Measurements from ENCODE around the gene AFAP1L2. TPM values are rescaled to one million over a fixed set of nuclear protein-coding genes. Genes with fewer than 3 reads are reported as not detected.

The AFAP1L2 gene
- total RNA-seq, 1 donor from 2014 or later, result 23.1 TPM

DNA sequence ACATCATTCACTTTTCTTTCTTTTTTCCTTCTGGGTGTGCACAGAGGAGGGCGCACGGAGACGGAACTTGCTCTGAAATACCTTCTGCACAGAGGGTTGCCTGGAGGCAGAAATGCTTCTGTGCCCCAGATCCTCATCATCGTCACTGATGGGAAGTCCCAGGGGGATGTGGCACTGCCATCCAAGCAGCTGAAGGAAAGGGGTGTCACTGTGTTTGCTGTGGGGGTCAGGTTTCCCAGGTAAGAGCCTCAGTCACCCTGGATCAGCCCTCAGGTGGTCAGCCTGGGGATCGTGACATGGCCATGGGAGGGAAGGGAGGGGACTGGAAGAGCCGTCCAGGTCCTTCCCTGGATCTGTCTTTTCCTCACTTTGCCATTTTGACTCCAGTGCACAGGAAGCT is 131.6 kb downstream of the AFAP1L2 start:
- no peak for DNase-seq (ENCODE audit: low spot score)

DNA sequence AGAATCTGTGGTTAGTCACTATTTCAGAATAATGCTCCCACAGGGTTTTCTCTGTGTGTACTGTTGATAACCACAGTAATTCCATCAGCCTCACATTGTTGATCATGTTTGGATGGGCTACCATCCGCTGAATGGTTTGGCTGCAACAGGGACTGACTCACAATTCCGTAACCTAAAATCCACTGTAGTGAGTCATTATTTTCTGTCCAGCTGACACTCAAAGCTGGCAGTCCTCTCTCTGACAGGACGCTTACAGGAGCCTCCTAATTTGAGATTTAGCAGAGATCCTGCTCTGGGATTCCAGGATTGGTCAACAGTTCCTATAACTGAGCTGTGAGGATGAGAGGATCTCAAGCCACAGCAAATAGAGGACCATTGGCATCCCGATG is 132.5 kb downstream of the AFAP1L2 start:
- peak; percentile 84 for DNase-seq (ENCODE audit: low spot score)

DNA sequence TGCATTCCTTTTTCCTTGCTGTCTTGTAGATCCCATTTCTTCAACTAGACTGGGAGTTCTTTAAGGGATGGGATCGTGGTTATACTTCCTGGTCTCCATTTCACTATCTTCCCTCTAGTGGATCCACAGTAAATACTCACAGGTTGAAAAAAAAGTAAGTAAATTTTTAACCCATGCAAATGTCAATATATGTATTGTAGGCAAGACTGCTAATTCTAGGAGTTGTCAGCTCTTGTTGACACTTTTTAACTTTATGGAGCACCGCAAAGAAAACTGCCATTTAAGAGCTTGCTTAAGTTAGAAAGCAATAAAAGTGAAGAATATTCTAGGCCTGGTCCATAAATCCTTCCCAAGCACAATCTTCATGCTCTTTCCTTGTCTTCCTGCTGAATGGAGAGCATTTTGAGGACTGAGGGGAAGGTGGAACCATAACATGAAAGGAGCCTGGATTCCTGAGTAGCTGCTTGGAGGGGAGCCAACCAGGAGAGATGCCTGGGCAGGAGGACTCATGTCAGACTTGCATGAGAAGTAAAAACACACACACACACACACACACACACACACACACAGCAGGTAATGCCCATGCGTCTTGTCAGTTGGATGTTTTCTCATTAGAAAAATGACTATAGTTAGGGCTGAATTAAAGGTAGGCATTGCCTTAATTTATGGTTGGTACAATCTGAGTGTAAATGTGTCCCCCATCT is 133.1 kb downstream of the AFAP1L2 start:
- peak; percentile 75 for DNase-seq (ENCODE audit: low spot score)

DNA sequence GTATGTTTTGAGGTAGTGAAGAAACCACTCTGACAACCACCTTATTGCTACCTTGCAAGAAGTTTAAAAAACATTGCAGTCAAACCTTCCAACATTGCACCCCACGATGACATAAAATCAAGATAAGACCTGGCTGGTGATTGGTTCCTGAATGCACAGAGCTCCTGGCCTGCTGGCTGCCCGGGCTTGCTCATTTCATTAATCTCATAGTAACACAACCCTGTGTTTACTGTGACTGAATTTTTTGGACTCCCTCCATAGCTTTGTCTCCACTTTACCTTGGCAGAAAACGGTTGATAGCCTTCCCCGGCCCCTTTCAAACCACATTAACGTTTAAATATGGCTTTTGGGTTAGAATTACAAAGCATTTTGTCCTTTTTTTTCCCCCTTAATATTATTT is 137.8 kb downstream of the AFAP1L2 start:
- peak; percentile 71 for DNase-seq (ENCODE audit: low spot score)

DNA sequence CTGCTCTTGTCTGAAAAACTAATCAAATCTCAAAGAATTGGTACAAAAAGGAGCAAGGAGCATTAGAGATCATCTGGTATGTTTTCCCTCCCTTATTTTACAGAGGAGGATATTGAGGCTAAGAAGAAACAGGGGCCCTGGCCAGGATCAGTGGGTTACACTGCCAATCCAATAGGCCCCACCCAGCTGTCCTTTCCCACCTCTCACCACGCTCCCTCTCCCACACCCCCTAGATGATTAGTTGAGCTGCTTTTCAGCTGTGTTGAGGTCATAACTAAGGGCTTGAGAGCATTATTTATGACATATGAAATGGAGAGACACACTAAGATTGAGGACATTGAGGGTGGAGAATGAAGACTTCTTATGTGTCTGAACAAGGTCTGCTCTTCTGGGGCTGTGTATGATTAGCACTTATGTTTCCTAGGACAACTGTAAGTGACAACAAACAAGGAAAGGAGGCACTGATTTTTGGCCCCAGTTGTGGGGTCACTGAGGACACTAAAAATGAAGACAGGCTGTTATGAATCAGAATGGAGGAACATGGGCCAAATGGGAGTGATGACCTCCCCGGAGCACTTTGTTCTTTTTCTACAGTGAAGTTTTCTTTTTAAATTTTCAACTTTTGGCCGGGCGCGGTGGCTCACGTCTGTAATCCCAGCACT is 138.8 kb downstream of the AFAP1L2 start:
- DNase-seq (ENCODE audit: low spot score), result no peak

DNA sequence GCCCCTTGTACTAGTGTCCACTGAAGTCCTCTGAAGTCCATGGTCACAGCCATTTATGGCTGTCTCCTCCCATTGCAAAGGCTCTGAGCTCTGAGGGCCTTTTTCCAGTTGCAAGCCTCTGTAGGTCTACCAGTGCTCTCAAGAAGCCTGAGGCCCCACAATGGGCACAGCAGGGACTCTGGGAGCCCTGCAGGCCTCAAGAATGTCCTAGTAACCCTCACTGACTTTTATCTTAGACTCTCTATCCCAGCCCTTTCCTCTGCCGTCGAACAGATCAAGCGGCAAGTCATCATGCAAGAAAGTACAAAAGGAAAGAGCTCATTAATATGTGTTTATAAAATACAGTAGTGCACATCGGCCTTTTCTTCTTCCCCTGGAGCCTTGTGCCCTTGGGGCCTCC is 141.8 kb downstream of the AFAP1L2 start:
- DNase-seq (ENCODE audit: low spot score), result no peak

DNA sequence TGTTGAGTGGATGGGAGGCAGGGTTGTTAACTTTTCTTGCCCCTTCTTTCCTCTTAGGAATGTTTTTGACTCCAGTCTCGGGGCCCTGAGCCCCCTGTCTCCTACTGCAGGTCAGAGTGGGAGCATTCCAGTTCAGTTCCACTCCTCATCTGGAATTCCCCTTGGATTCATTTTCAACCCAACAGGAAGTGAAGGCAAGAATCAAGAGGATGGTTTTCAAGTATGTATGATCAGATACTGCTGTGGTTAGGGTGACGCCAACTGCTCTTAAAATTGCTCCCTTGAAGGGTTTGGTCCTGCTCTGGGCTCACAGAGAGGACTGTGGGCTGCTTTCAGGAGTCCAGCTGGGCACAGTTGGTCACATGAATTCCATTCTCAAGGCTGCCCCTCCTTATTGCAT is 143.2 kb downstream of the AFAP1L2 start:
- no peak for DNase-seq (ENCODE audit: low spot score)

DNA sequence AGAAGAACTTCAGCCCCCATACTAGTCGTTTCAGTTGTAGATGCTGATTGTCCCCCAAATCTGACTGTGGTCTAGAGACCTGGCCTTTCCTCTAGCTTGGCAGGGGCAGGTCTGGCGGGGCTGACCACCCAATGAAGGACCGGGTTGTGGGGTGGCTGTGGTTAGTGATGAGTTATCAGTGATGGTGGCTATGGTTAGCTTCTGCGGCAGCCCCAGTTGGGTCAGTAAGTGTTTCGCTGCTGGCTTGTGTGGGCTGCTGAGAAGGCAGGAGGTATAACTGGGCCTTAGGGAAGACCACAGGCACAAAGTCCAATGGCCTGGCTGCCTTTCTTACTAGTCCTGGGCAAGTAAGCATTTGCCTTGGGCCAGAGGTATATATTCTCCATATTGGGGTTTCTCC is 143.9 kb downstream of the AFAP1L2 start:
- no peak for DNase-seq (ENCODE audit: low spot score)

DNA sequence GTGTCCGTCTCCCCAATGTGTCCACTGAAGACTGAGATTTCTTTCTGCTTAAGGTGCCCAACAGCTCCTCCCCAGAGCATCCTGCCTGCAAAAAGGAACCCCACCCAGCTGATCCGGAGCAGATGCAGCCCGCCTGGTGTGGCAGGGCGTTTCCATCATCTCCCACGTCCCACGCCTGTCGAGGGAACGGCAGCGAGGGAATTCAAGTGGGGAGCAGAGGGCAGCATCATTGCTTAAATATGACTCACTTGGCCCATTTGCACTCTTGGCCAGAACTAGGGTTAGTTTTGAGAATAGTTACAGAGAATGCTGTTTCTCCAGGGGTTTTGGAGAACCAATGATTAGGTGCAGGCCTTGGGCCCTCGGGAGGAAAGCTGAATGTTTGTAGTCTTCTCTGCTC is 144.5 kb downstream of the AFAP1L2 start:
- no peak for DNase-seq (ENCODE audit: low spot score)

DNA sequence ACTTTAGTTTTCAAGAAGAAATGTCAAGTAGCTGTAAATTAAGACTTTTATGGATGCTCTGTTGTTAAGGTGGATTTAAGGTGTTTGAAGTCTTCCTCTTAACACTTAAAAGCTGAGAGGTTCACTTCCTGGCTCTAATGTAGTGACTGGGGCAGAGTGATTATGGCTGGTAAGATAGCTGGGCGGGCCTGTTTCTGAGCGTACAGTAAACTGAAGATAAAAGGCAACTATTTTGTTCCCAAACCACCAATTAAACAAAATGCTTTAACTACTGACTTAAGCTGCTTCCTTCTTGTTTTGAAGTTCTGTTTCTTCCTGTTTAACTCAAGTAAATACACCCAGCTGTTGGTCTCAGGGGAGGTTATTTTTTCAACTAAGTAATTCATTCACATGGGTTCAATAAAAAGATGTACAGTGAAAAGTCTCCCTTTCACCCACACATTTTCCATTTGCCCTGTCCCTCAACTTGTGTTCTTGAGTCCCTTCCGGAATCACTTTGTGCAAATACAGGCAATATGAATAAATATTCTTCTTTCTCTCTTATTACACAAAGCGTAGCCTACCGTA is 145.9 kb downstream of the AFAP1L2 start:
- no peak for DNase-seq (ENCODE audit: low spot score)

DNA sequence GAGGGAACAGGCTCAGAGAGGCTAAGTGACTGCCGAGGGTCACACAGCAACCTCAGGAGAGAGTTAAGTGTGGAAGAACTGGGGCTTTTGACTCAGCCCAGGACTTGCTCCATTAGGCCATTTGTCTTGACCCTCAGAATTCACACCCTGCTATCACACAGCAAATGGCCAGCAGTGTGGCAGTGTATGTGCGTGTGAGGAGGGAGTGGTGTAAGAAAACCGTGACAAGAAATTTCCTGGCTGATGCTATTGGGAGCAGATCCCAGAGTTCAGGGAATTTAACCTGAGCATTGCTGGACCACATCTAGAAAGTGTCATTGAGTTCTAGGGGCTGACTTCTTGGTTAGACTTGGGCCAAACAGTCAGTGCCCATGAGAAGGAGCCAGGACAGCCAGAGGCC is 146.8 kb downstream of the AFAP1L2 start:
- no peak for DNase-seq (ENCODE audit: low spot score)

DNA sequence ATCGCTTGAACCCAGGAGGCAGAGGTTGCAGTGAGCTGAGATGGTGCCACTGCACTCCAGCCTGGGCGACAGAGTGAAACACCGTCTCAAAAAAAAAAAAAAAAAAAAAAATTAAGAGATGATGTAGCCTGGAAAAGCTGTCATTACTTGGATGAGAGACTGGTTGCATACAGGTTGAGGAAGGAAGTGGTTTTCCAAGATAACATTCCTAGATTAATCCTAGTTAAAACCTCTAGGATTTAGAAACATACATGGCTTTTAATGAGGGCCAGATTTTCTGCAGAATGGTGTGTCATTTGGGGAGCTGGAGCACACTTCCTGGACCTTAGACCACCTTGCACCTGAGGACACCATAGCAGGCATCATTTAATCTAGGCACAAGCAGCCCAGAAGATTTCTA is 147.5 kb downstream of the AFAP1L2 start:
- DNase-seq (ENCODE audit: low spot score), result no peak

DNA sequence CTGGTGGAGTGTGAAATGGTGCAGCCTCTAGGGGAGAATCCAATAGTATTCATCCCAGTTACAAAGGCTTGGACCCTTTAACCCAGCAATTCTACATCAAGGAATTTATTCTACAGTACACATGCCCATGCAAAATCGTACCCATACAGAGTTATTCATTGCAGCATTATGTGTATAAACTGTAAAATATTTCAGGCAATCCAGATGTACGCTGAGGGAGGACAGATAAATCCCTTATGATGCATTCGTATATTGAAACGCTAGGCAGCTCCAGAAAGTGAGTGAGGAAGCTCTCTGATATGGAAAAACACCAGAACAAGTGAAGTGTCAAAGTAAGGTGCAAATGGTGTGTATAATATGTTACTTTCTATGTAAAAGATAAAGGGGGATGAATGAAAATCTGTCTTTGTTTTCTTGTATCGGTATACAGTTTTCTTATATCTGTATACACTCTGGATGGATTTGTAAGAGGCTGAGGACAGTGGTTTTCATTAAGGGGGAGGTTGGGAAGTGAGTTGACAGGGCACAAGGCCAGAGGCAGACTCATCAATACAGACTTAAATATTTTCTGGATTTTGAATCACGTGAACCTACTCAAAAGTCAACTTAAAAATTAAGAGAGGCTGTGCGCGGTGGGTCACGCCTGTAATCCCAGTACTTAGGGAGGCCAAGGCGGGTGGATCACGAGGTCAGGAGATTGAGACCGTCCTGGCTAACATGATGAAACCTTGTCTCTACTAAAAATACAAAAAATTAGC is 148.1 kb downstream of the AFAP1L2 start:
- DNase-seq (ENCODE audit: low spot score), result peak; percentile 57

DNA sequence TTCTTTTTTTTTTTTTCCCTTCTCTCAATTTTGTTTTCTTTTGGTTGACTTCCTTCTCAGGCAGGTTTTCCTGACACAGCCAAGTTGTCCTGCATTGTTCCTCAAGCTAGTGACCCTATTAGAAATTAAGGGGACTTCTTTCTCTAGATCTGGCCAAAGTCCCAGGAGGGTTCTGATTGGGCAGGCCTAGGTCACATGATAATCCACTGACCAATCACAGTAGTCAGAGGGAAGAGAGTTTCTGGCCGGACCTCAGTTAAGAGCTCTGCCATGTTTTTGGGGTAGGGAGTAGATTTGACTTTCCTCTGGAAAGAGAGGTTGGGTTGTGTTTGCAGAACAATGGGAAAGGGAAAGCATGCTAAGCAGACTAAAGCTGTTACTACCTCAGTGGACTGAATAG is 149.1 kb downstream of the AFAP1L2 start:
- DNase-seq (ENCODE audit: low spot score), result no peak

DNA sequence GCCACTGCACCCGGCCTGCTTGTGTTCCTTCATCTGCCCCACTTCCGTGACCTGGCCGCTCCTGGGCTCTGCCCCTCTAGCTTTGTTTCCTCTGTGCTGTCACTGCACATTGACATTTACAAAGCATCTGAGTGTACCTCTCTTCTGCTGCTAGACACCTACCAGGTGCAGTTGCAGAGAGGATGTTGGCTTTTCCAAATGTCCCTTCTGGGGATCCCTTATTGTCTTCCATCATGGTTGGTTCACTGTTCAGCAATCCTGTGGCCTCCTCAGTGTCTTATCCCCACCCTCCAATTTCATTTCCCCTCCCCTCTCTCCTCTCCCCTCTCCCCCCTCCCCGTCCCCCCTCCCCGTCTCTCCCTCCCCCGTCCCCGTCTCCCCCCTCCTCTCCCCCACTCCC is 151.4 kb downstream of the AFAP1L2 start:
- DNase-seq (ENCODE audit: low spot score), result no peak

DNA sequence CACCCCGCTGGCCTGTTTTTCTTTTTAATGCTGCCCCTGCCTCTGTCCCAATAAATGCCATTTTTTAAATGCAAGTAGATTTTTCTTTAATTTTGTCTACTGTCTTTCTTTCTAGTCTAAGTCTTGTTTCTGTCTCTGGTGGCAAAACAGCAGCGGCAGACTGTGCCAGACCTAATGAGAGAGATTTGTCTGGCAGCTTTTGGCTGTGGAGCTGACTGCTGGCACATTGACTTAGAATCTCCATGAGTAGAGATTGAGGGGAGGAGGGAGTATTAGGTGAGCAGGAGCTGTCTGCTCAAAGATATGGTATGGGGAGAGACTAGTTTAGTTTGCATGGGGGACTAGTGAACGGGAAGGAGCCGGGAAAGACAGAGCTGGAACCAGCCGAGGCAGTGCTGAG is 152.2 kb downstream of the AFAP1L2 start:
- no peak for DNase-seq (ENCODE audit: low spot score)

DNA sequence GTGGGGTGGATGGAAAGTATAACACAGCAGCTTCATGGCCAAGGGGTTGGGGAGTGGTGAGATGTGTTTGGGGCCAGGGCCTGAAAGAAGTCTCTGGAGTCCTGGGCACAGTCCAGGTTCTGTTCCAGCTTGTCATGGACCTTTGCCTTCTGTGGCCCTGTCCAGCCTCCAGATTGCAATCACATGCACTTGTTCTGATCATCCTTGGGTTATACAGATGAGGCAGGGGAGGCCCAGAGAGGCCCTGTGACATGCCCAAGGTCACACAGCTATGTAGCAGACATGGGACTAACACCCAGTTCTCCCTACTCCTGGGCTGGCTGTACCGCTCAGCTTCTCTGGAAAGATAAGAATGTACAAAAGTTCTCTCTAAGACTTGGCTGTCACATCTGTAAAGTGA is 153.6 kb downstream of the AFAP1L2 start:
- no peak for DNase-seq (ENCODE audit: low spot score)

DNA sequence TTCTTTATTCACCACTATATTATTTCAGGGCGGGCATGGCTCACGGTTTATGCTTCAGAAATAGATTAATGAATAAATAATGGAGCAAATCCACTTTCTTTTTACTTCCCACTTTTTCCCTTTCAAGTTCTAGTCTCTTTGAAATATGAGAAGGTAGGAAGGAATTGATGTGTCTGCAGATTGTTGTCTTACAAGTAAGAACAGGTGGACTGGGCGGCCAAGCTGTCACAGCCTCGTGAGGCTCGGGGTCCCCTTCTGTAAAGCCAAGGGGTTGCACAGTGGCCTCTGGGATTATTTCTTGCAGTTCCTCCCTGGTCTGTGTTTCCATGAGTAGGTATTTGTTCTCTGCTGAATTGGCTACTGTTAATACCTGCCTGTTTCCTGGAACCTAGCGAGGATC is 154.1 kb downstream of the AFAP1L2 start:
- DNase-seq (ENCODE audit: low spot score), result no peak

DNA sequence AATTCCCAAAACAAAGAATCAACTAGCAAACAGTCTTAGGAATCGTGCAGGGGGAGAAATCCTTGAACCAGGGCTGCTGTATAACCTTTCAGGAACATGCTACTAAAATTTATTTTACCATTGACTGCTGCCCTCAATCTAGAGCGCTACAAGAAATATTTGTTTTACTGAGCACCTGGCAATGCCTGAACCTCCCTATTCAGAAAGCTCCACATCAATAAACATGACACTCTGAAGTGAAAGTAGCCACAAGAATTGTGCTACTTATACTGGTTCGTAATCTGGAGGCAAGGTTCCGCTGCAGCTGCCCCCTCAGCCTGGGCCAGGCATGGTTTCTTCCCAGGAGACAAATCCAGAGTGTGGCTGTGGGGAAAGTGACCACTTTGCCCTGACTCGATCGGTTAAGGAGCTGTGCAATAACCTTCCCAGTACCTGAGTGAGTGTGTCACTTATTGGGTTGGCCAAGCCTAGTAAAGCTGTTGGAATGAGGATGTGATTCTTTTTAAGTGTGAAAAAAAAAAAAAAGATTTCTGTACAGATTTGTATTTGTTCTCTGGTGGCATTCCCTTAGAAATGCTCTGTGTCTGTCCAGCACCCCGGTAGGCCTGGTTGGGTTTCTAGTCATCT is 157.5 kb downstream of the AFAP1L2 start:
- no peak for DNase-seq (ENCODE audit: low spot score)

DNA sequence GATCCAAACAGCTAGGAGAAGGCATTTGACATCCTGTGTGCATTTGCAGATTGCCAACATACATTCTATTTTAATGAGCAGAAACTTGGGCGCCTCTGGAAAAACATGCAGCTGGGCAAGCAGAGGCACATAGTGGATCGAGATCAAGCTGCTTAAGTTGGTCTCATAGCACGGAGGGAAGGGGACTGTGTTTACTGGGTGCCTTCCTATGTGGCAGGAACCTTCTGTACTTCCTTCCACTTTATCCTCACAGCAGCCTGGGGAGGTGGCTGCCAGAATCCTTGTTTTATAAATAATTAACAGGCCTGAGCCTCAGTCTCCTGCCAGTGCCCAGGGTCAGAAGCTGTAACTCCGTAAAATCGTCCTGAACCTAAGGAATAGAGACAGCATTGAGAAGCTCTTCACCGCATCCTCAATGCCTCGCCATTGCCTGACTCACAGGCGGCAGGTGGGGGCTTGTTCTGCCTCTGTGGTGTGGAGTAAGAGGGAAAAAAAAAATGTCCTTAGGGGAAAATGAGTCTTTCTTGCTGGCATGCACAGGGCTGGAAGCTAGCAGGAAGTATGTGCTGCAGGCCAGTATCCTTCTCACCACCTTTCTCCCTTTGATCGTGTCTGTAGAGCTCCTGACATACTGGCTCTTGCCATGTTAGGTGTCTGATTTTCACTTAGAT is 159.0 kb downstream of the AFAP1L2 start:
- DNase-seq (ENCODE audit: low spot score), result peak; percentile 56

All from umbilical cord (tissue), 2 donors.